HG03103 (cell line): ENCODE data around the gene ZNRF1.
"Not testable (repeated sequence)": the region's sequence is repeated elsewhere in the genome, so short reads cannot be mapped to it uniquely, and the experiment has no call there.

Experiments used
- ATAC-seq: cut with Tn5 transposase; IDR thresholded peaks from one replicate; pipeline ENCODE4 v1.9.1; 2021; ENCODE audit warnings: low read depth; ENCODE audit not compliant: unreplicated experiment

ZNRF1 gene

DNA sequence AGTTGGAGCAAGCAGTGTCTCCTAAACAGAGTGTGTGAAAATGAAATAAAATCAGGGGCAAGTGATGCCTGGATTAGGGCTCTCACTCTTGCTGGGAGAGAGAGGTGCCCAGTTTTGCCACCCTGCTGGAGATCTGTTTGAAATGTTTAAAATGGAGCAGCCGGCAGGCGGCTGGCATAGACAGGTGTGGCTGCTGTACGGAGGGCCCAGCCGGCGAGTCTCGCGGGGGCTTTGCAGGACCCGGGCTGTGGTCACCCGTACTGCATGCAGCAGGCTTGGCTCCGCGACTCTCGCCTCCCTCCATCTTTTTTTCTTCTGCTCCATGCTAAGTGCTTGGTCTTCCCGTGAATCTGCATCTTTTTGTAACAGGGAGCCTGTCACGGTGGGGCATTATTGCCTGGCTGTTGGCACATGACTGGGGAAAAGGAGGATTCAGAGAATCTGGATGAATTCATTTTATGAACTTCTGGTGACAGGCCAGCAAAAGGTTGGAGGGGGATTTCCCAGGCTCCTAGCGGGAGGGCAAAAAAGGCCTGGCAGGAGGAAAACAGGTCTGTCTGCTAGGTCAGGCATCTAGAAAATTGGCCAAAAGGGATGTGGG is 1.8 kb downstream of the ZNRF1 start:
- no peak for ATAC-seq

DNA sequence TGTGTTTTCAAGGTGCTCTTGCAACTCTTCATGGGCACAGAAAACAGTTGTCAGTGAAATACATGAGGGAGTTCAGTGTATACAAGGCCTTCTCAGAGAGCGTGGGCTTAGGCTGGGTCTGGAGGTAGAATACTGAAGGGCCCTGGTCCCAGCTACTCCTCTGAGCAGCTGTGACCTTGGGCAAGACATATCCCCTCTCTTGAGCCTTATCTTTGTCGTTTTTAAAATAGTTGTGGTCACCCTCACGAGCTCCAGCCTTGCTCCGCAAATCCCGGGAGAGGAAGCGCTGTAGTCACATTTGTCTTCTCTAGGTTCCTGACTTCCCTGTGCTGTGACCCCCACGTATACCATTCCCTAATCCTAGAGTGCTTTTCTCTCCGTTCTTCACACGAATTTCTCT is 3.6 kb downstream of the ZNRF1 start:
- no peak for ATAC-seq

DNA sequence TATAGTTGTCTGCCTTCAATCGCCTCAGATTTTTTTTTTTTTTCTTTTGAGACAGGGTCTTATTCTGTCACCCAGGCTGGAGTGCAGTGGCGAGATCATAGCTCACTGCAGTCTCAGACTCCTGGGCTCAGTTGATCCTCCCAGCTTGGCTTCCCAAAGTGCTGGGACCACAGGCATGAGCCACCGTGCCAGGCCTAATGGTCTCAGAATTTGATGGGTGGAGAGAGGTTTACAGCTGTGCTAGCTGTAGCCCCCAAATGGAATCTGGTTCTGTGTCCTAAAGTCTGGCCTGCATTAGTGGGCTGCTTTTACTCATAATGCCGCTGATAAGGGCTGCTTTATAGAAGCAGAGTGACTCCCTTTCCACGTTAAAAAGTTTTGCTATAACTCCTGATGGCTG is 5.1 kb downstream of the ZNRF1 start:
- ATAC-seq: no peak

GRCh38 chr16:75004460-75004859 is 5.6 kb downstream of the ZNRF1 start:
- ATAC-seq: no peak

DNA sequence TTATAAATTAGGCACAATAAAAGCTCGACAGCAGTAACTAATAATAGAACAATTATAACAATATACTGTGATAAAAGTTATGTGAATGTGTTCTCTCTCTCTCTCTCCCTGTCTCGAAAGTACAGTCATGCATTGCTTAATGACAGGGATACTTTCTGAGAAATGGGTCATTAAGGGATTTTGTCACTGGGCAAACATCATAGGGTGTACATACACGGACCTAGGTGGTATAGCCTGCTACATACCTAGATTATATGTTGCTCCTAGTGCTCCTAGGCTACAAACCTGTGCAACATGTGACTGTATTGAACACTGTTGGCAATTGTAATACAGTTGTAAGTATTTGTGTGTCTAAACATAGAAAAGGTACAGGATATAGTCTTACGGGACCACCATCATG is 6.9 kb downstream of the ZNRF1 start:
- ATAC-seq: no peak

DNA sequence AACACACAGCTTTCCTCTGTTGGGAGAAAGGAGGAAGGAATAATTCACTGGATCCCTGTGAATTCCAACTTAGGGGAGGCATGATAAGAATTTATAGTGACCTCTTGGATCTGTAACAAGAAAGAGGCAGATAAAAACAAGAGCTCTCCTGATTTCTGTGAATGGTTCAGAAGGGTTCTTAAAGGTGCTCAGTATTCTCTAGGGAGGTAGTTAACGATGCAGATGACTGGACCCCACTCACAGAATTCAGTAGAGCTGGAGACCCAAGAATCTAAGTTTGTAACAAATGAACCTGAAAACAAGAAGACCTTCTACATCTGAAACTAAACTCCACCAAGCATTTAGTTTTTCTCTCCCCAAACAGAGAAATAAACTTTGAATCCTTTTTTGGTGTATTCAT is 8.6 kb downstream of the ZNRF1 start:
- peak; percentile 52 for ATAC-seq

- no peak for ATAC-seq
Measured at GRCh38 chr16:75010427-75010826, 11.6 kb downstream of the ZNRF1 start.

DNA sequence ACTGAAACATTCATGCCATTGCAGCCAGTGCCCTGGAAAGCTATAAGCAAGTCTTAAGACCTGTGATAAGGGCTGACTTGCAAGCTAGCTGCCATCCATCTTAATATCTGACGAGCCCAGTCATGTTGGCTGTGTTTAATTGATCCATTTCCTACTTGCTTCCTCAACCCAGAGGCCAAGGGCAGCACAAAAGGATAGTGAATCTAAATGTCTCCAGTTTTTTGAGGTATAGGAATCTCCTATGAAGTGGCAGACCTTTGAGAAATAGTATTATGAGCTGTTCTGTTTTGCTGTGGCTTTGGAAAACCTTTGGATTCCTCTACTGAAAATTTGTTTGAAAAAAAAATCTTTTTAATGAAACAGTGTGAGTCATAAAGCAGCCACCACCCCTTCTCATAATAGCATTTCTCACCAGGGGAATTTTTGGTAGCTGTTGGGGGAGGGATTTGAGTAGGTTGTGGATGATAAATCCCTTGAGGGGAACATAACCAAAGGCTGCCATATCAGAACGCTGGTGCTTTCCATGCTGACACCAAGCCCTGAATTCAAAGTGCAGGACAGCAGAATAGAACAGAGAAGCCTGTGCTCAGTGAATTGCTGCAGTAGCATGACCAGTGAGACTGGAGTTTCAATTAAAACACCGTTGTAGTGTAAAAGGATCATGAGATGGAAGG is 12.9 kb downstream of the ZNRF1 start:
- peak; percentile 39 for ATAC-seq

DNA sequence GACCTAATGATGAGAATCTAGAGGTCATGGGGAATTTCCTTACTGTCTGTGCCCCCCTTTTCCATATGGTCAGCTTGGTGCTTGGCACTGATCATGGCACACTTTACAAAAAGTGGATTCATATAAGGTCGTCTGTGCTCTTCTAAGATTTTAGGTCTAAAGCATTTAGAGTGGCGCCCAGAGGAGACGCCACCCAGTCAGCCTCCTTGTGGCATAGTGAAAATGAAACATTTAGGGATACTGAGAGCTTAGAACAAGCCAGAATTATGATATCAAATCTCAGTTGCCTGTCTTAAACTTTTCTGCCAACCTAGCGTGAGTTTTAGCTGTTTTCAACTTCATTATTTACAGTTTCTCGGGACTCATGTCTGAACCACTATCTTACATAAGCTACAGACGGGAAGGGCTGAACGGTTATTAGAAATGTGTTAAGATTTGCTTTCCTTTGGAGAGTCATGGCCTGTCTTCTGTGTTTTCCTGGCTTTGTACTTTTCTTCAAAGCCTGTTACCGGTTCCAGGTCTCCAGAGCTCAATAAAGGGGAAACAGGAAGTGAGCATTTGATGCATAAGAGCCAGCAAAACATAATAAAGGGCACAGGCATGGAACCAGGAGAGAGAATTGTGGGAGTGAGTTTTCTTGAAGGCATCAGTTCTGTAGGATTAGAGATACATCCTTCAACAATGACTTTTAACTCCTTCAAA is 13.7 kb downstream of the ZNRF1 start:
- peak; percentile 11 for ATAC-seq

DNA sequence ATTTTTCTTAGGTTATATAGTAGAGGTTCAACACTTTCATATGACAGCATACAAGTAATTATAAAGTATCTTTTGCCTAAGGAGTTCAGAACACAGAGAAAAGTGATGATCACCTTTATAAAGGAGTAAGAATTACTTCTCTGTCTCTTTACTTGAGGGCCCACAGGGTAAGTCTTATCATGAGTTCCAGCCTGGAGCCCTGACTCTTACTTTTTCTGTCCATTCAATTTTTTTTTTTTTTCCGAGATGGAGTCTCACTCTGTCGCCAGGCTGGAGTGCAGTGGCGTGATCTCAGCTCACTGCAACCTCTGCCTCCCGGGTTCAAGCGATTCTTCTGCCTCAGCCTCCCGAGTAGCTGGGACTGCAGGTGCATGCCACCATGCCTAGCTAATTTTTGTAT is 14.3 kb downstream of the ZNRF1 start:
- ATAC-seq: not testable (repeated sequence)

GRCh38 chr16:75014318-75014717 is 15.5 kb downstream of the ZNRF1 start:
- no peak for ATAC-seq

DNA sequence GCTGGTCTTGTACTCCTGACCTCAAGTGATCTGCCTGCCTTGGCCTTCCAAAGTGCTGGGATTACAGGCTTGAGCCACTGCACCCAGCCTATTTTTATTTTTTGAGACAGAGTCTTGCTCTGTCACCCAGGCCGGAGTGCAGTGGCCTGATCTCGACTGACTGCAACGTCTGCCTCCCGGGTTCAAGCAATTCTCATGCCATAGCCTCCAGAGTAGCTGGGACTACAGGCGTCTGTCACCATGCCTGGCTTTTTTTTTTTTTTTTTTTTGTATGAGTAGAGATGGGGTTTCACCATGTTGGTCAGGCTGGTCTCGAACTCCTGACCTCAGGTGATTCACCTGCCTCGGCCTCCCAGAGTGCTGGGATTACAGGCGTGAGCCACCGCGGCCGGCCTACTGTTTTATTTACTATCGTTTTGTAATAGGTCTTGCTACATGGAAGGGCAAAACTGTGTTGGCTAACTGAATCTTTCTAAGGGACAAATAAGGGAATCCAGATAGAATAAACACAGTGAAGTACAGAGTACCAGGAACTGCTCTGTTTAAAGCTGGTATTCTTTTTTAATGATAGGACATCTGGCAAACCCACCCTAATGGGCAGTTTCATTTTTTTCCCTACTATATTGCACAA is 17.7 kb downstream of the ZNRF1 start:
- not testable (repeated sequence) for ATAC-seq

GRCh38 chr16:75017670-75018525 is 19.1 kb downstream of the ZNRF1 start:
- ATAC-seq: no peak

GRCh38 chr16:75019007-75019406 is 20.2 kb downstream of the ZNRF1 start:
- ATAC-seq: no peak

GRCh38 chr16:75019586-75019985 is 20.8 kb downstream of the ZNRF1 start:
- ATAC-seq: no peak

- ATAC-seq: no peak
Measured at GRCh38 chr16:75021410-75021809, 22.6 kb downstream of the ZNRF1 start.

DNA sequence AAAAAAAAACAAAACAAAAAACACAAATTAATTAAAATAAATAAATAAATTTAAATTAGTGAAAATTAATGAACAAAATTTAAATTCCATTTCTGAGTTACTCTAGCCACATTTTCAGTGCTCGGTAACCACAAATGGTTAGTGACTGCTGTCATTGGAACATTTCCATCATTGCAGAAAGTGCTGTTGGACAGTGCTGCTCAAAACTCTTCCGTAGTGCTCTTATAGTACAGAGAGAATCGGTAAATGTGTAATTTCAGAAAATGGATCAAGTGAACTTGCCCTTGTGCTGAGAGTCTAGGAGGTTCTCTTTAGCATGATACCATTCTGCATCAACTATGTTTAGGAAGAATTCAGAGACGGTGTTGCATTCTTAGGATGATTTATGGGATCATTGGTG is 23.7 kb downstream of the ZNRF1 start:
- no peak for ATAC-seq

- no peak for ATAC-seq
Measured at GRCh38 chr16:75023009-75023408, 24.2 kb downstream of the ZNRF1 start.

GRCh38 chr16:75024182-75024581 is 25.4 kb downstream of the ZNRF1 start:
- ATAC-seq: no peak

DNA sequence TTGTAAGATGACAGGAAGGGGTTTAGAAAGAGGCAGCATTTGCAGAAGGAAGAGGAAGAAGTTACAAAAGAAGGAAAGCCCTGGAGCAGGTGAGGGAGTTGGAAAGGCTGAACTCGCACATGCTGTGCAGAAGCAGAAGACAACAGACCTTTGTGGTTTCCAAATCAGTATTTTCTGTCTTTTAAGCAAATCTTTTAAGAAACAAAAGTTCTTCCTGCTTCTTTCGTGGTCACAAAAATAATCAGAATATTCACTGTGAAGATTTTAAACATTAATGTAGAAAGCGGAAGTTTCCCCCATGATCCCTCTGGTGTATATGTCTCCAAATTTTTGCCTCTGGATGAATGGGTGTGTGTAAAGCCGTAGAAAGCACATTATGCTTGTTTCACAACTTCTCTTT is 25.8 kb downstream of the ZNRF1 start:
- ATAC-seq: no peak

DNA sequence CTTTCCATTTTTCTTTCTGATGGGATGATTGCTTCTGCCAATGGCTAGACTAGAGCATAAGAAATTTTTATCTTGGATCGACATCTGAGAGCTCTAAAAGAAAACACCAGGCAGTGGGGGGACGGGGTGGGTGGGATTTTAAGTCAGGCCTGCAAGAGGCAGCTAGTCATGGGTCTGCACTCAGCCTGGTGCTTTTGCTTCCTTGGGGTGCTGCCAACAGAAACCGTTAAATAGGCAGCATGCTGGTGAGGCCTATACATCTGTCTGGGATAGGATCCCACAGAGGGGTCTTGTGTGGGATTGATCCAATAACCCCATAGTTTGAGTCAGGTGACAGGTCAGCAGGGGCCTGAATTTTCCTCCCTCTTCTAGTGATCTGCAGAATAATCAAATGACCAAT is 26.9 kb downstream of the ZNRF1 start:
- no peak for ATAC-seq
